NT2/D1 (cell line): ENCODE data around the gene TXNRD1.
"Not testable (repeated sequence)": the region's sequence is repeated elsewhere in the genome, so short reads cannot be mapped to it uniquely, and the experiment has no call there.

Experiments
- DNase-seq: peaks from one replicate; pipeline ENCODE4 v3.0.0-alpha.2; 2011; ENCODE audit warnings: low read depth, low spot score
- H3K27me3 ChIP-seq: 2 replicates; pipeline ENCODE4 v1.6.0; 2011; ENCODE audit warnings: mild to moderate bottlenecking; ENCODE audit not compliant: insufficient read length, insufficient read depth
- H3K36me3 ChIP-seq: 2 replicates; pipeline ENCODE4 v1.6.1; 2011; ENCODE audit warnings: mild to moderate bottlenecking, low read length, mixed read lengths; ENCODE audit not compliant: insufficient read depth, insufficient read length
- H3K4me1 ChIP-seq: 2 replicates; pipeline ENCODE4 v1.5.1; 2011; ENCODE audit not compliant: insufficient read depth, insufficient read length
- H3K4me3 ChIP-seq: 2 replicates; pipeline ENCODE4 v1.5.1; 2011; ENCODE audit warnings: low read depth; ENCODE audit not compliant: insufficient read length
- H3K9ac ChIP-seq: 2 replicates; pipeline ENCODE4 v1.6.0; 2011; ENCODE audit warnings: low read depth; ENCODE audit not compliant: insufficient read length
- H3K9me3 ChIP-seq: 2 replicates; pipeline ENCODE4 v1.5.1; 2011; ENCODE audit warnings: mild to moderate bottlenecking, low read length; ENCODE audit not compliant: insufficient read depth
- SUZ12 ChIP-seq: IDR thresholded peaks from 2 replicates; pipeline ENCODE4 v1.6.1; 2011; ENCODE audit not compliant: insufficient read length, insufficient read depth; ENCODE audit errors: extremely low read depth
- YY1 ChIP-seq: IDR thresholded peaks from 2 replicates; pipeline ENCODE4 v1.6.1; 2011; ENCODE audit not compliant: insufficient read length, insufficient read depth
- ZNF274 ChIP-seq: IDR thresholded peaks from 2 replicates; pipeline ENCODE4 v1.6.1; 2011; ENCODE audit warnings: mild to moderate bottlenecking, low read depth, low read length

TXNRD1 gene

GRCh38 chr12:104386461-104386860 lies 170.9 kb downstream of the TXNRD1 start:
- H3K9ac ChIP-seq, result no peak overlapping the region
- no peak for DNase-seq
- H3K4me1 ChIP-seq, result peaks cover 3% of the 10 kb centered on the region
- no peak for TF ChIP-seq YY1
- TF ChIP-seq ZNF274, result no peak
- TF ChIP-seq SUZ12, result no peak
- H3K9me3 ChIP-seq, result no peaks in the 10 kb centered on the region
- H3K36me3 ChIP-seq, result no peaks in the 10 kb centered on the region
- H3K4me3 ChIP-seq, result no peak overlapping the region
- no peaks in the 10 kb centered on the region for H3K27me3 ChIP-seq

GRCh38 chr12:104387190-104387589 lies 171.6 kb downstream of the TXNRD1 start:
- peaks cover under 1% of the 10 kb centered on the region for H3K4me1 ChIP-seq
- no peak for DNase-seq
- H3K36me3 ChIP-seq, result no peaks in the 10 kb centered on the region
- H3K9ac ChIP-seq, result no peak overlapping the region
- H3K9me3 ChIP-seq, result no peaks in the 10 kb centered on the region
- no peak overlapping the region for H3K4me3 ChIP-seq
- no peaks in the 10 kb centered on the region for H3K27me3 ChIP-seq
- TF ChIP-seq YY1 (no peak), ZNF274 (no peak), SUZ12 (no peak)

GRCh38 chr12:104394086-104394485 lies 178.5 kb downstream of the TXNRD1 start:
- DNase-seq, H3K4me1 ChIP-seq, H3K9ac ChIP-seq, H3K27me3 ChIP-seq, H3K36me3 ChIP-seq, H3K4me3 ChIP-seq: not testable (repeated sequence)
- H3K9me3 ChIP-seq, result peaks cover 22% of the 10 kb centered on the region
